Thyroid gland (tissue), 4 donors: ENCODE data around the gene TCF19.

Source experiments
- CTCF ChIP-seq, 6 experiments: fragments of 200-600 bp in 3 of 6; fragments of 450-650 bp in 3 of 6; sonication (generic) in 3 of 6; IDR thresholded peaks; one replicate each; pipeline ENCODE4 v1.5.1; 2016 to 2019; ENCODE audit warnings: antibody characterized with exemption in 6 of 6, mild to moderate bottlenecking in 2 of 6, inconsistent platforms in 1 of 6, moderate library complexity in 1 of 6
- POLR2A ChIP-seq, 2 donors: fragments of 450-650 bp; IDR thresholded peaks; one replicate each; pipeline ENCODE4 v1.6.1; 2017; ENCODE audit warnings: antibody characterized with exemption in 2 of 2, mild to moderate bottlenecking in 2 of 2, moderate library complexity in 1 of 2

DNA sequence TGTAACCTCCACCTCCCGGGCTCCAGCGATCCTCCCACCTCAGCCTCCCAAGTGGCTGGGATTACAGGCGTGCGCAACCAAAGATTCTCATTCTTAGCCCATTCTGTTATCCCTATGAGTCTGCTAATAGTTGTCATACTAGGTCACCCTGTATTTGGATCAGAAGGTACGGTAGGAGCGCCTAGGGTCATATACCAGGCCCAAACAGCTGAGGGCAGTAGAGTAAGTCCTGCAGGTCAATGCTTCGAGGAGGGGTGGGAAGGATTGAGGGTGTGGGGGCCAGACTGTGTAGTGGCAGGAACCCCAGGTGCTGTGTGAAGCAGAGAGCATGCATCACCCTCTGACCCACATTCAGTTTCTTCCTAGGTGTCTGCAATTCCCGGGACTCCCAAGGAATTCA, 34.8 kb downstream of the TCF19 start:
- TF ChIP-seq CTCF (IDR thresholded peaks at IDR 0.05) (no peak), POLR2A (IDR thresholded peaks at IDR 0.05) (no peak)
